SK-N-SH treated with all-trans-retinoic acid at 6 μM for 48 hours (cell line): ENCODE measurements around the gene HP.

ENCODE experiments used
- ARNTL ChIP-seq: fragments of 450-650 bp; formaldehyde crosslinking; IDR thresholded peaks from 2 replicates; pipeline ENCODE4 v1.5.0; 2020; ENCODE audit warnings: low read depth, mild to moderate bottlenecking, moderate library complexity, borderline replicate concordance
- CREB5 ChIP-seq: fragments of 250-450 bp; sonication (Bioruptor Pico); IDR thresholded peaks from 2 replicates; pipeline ENCODE4 v1.5.1; 2020; ENCODE audit warnings: low read depth, mild to moderate bottlenecking, moderate library complexity
- ISL1 ChIP-seq: fragments of 250-450 bp; sonication (Bioruptor Pico); IDR thresholded peaks from 2 replicates; pipeline ENCODE4 v2.1.2; 2022; ENCODE audit warnings: mild to moderate bottlenecking, moderate library complexity
- PATZ1 ChIP-seq: fragments of 250-450 bp; sonication (Bioruptor Pico); IDR thresholded peaks from 2 replicates; pipeline ENCODE4 v1.8.0; 2020; ENCODE audit warnings: mild to moderate bottlenecking, moderate library complexity, borderline replicate concordance
- POU6F1 ChIP-seq: fragments of 250-450 bp; sonication (Bioruptor Pico); IDR thresholded peaks from 2 replicates; pipeline ENCODE4 v1.8.0; 2021; ENCODE audit warnings: low read depth, mild to moderate bottlenecking, moderate library complexity, borderline replicate concordance
- RARB ChIP-seq: fragments of 250-450 bp; sonication (Bioruptor Pico); IDR thresholded peaks from 2 replicates; pipeline ENCODE4 v1.8.0; 2021; ENCODE audit warnings: mild to moderate bottlenecking, moderate library complexity
- TCF4 ChIP-seq: fragments of 250-450 bp; sonication (Bioruptor Pico); IDR thresholded peaks from 2 replicates; pipeline ENCODE4 v1.8.0; 2021; ENCODE audit warnings: mild to moderate bottlenecking, moderate library complexity, borderline replicate concordance
- TSHZ2 ChIP-seq: fragments of 250-450 bp; sonication (Bioruptor Pico); IDR thresholded peaks from 2 replicates; pipeline ENCODE4 v1.5.0; 2020; ENCODE audit warnings: mild to moderate bottlenecking, moderate library complexity
- ZC3H10 ChIP-seq: fragments of 250-450 bp; sonication (Bioruptor Pico); IDR thresholded peaks from 2 replicates; pipeline ENCODE4 v1.5.1; 2021; ENCODE audit warnings: mild to moderate bottlenecking, moderate library complexity
- ZFP3 ChIP-seq: fragments of 250-450 bp; sonication (Bioruptor Pico); IDR thresholded peaks from 2 replicates; pipeline ENCODE4 v1.5.0; 2020; ENCODE audit warnings: mild to moderate bottlenecking, moderate library complexity
- ZFP30 ChIP-seq: fragments of 450-650 bp; formaldehyde crosslinking; IDR thresholded peaks from 2 replicates; pipeline ENCODE4 v1.5.0; 2022; ENCODE audit warnings: mild to moderate bottlenecking, moderate library complexity
- ZNF565 ChIP-seq: fragments of 450-650 bp; formaldehyde crosslinking; conservative IDR thresholded peaks from 2 replicates; pipeline ENCODE4 v1.5.0; 2020; ENCODE audit warnings: low read depth, mild to moderate bottlenecking, moderate library complexity
- ZNF70 ChIP-seq: fragments of 450-650 bp; formaldehyde crosslinking; IDR thresholded peaks from 2 replicates; pipeline ENCODE4 v1.5.0; 2020; ENCODE audit warnings: mild to moderate bottlenecking, moderate library complexity
- ZNF8 ChIP-seq: fragments of 450-650 bp; formaldehyde crosslinking; IDR thresholded peaks from 2 replicates; pipeline ENCODE4 v1.5.0; 2020; ENCODE audit warnings: mild to moderate bottlenecking, moderate library complexity

- TF ChIP-seq ZNF70 (CRISPR knock-in tag) (no peak), PATZ1 (no peak), ZNF8 (CRISPR knock-in tag) (no peak), ZFP3 (CRISPR knock-in tag) (no peak), TSHZ2 (CRISPR knock-in tag) (no peak), RARB (no peak), ZC3H10 (CRISPR knock-in tag) (no peak), ZNF565 (CRISPR knock-in tag) (no peak), CREB5 (no peak), ISL1 (CRISPR knock-in tag) (no peak), ARNTL (CRISPR knock-in tag) (no peak), ZFP30 (CRISPR knock-in tag) (no peak), TCF4 (no peak), POU6F1 (CRISPR knock-in tag) (no peak)
Observed at GRCh38 chr16:72042157-72042660, 12.1 kb upstream of the HP start.
